ENCODE measurements around the gene PRKACB. TPM values are rescaled to one million over a fixed set of nuclear protein-coding genes. Genes with fewer than 3 reads are reported as not detected.

The PRKACB gene
- total RNA-seq, 1 experiment from 2014 or later: 6.1 TPM

DNA sequence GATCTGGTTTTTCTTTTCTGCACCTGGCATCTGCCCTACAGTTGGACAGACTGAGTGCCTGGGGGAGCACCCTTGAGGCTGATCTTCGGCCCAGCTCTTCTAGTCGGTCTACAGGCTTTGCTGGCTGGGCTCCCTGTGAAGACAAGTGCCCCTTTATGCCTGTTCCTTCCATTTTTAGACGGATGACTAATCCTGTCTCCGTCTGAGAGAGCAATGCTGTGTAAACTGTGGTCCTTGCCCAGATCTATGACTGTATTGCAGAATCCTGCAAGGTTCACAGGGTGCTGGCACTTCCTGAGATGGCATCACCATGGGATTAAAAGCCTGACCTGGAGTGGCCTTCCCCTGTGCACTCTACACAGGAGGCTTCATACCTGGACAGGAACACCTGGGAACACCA is 109.8 kb downstream of the PRKACB start:
- DNase-seq (ENCODE audit: low read depth): peak; percentile 73
- in situ Hi-C loops (cut with HindIII; ENCODE audit: low pct_unique_long_range_greater_than_20kb, low sequenced_read_pairs): no loop called here

DNA sequence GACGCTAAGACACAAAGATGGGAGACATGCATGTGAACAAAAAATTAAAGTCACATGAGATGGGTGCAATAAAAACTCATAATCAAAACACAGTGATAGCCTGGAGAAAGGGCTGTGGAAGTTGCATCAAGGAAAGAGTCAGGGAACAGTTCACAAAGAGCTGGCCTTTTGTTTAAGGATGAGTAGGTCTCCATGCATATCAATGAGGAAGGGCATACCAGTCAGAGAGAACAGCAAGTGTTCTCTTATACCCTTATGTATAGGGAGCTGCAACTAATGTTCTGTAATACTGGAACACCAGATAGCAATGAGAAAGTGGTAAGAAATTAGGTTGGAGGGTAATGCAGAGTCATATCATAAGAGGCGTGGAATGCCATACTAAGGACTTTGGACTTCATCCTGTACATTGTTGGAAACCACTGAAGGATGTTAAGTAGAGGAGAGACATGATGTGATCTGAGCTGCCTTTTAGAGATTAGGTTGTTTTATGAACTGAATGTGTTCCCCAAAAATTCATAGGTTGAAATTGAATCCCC is 110.7 kb downstream of the PRKACB start:
- in situ Hi-C loops (cut with HindIII; ENCODE audit: low pct_unique_long_range_greater_than_20kb, low sequenced_read_pairs): no loop called here
- DNase-seq (ENCODE audit: low read depth): no peak

DNA sequence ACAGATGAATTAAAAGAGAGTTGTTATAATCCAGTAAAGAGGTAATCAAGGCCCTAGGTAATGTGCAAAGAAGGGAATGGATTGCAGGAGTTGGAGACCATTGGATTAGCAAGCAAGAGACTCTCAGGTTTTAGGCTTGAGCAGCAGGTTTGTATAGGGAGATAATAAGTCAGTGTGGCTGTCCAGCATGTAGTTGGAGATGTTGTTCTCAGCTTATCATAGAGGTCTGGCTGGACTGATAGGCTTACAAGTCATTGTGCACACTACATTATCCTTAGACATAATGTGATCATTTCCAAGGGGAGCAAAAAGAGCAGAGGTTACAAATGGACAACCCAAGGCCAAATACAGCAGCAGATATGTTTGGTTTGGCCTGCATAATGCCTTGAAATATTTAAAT is 111.5 kb downstream of the PRKACB start:
- DNase-seq (ENCODE audit: low read depth): no peak
- in situ Hi-C loops (cut with HindIII; ENCODE audit: low pct_unique_long_range_greater_than_20kb, low sequenced_read_pairs): no loop called here

DNA sequence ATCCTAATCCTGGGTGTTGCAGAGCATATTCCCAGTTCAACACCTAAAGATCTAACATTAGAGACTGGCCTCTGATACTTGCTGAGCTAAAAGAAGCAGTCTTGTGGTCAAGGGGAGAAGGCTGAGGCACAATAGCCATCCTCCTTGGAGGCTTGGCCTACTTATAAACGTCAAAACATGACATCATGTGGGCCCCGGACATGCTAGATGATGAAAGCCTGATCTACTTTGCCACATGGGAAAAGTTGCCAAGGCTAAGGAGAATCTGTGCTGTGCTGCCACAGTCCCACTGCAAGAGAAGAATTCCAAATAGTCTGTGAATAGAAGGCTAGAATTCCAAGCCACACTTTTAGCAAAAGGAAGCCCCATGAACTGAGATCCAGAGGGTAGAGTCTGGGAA is 113.5 kb downstream of the PRKACB start:
- in situ Hi-C loops (cut with HindIII; ENCODE audit: low pct_unique_long_range_greater_than_20kb, low sequenced_read_pairs): no loop called here
- no peak for DNase-seq (ENCODE audit: low read depth)

DNA sequence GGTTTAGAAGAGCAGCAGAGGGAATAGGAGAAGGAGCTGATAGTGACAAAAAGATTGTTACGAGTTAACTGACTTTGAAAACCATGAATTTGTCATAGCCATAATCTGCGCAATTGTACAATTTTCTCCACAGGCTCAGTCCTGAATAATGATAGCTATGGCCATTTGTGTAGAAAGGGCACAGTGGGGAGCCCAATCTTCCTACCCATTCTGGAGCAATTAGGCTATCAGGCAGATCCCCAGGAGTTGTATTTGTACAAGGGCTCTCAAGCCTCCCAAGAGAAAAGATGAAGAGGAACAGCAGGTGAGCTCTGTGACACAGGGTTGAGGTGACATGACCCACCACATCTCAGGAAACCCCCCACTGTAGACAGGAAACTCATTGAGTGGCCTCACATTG is 115.3 kb downstream of the PRKACB start:
- DNase-seq (ENCODE audit: low read depth): no peak
- in situ Hi-C loops (cut with HindIII; ENCODE audit: low pct_unique_long_range_greater_than_20kb, low sequenced_read_pairs): no loop called here

DNA sequence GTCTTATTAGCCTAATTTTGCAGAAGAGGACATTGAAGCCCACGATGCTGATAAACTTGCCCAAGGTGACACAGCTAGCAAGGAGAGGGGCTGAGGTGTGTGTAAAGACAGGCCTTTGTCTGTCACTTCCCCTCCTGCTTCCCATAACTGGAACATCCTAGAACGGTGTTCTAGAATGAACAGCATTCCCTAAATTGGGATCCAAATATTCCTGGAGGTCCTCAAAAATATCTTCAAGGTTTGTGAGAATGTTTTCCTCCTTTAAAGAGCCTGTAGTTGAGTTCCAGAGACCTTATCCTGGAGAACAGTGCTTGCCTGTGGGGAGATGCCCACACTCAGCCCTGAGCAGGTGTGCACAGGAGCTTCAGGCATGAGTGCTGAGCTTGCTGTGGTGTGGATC is 115.9 kb downstream of the PRKACB start:
- no peak for DNase-seq (ENCODE audit: low read depth)
- in situ Hi-C loops (cut with HindIII; ENCODE audit: low pct_unique_long_range_greater_than_20kb, low sequenced_read_pairs): no loop called here

DNA sequence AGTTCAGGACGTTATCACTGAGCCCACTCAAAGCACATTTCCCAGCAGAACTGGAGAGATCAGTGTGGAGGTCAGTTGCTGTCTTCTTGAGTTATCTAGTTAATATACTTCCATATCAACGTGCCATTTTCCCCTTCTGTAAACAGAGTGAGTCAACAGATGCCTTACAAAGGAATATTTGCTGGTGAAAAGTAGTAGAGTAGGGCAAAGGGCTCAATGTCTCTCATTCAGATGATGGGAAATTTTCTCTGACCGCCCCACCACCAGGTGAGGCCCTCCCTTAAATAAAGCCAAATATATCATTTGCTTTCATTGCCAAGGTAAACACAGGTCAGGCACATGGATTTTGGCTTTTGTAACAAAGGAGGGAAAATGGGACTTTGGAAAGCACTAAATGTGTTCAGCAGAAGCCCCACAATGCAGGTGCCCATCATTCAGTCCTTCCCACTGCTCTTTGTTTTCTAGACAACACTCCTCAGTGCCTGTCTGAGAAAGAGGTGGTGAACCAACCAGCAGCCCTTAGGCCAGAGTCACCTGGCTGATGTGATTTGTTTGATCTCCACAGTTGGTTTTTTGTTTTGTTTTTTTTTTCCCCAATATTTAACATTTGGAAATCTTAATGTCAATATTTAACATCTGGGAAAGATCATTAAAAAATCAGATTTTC is 116.9 kb downstream of the PRKACB start:
- in situ Hi-C loops (cut with HindIII; ENCODE audit: low pct_unique_long_range_greater_than_20kb, low sequenced_read_pairs): no loop called here
- DNase-seq (ENCODE audit: low read depth): peak; percentile 16

DNA sequence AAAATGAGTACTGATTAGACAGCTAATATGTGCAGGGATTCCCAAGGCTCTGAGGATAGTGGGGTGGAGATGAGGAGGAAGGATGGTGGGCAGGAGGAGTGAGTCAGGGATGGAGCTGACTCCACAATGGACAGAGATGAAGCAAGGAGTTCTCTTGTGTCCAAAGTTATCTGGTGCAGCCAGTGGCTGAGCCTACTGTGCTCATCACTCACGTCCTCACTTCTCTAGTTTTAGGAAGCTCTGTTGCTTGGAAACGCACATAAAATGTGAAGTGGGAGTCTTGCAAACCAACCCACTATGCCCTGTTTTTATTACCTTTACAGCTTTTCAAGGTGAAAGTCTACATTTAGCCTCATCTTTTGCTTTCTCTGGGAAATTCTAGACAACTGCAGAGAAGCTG is 120.9 kb downstream of the PRKACB start:
- in situ Hi-C loops (cut with HindIII; ENCODE audit: low pct_unique_long_range_greater_than_20kb, low sequenced_read_pairs): no loop called here
- no peak for DNase-seq (ENCODE audit: low read depth)

DNA sequence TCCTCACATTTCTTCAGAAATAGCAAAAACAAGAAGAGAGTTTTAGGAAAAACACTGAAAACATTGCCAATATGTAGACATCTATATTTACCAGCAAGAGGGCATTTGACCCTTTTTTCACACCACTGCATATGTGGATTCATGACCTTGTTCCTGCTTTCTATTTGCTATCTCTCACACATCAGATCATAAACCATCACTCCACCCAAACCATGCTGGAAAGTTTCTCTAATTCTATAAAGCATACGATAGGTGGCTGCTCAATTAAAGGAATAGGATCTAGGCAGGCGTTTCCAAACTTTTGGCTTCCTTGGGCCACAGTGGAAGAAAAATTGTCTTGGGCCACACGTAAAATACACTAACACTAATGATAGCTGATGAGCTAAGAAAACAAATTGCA is 121.8 kb downstream of the PRKACB start:
- DNase-seq (ENCODE audit: low read depth): no peak
- in situ Hi-C loops (cut with HindIII; ENCODE audit: low pct_unique_long_range_greater_than_20kb, low sequenced_read_pairs): no loop called here

DNA sequence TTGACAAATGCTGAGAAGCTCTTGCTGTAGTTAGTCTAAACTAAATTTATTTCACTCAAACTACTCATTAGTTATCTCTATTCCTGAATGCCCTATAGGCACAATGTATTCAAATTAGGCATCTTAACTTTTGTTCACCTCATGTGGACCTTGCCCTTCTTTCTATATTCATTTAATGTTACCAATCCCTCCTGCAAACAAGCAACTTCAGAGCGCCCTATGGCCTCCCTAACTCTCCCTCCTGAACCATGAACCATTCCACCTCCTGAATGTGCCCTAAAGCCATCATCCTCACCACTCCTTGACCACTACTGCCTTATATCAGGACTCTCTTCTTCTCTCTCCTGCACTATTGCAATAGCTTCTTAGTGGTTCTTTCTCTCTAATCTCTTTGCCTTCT is 122.7 kb downstream of the PRKACB start:
- no peak for DNase-seq (ENCODE audit: low read depth)
- in situ Hi-C loops (cut with HindIII; ENCODE audit: low pct_unique_long_range_greater_than_20kb, low sequenced_read_pairs): no loop called here

DNA sequence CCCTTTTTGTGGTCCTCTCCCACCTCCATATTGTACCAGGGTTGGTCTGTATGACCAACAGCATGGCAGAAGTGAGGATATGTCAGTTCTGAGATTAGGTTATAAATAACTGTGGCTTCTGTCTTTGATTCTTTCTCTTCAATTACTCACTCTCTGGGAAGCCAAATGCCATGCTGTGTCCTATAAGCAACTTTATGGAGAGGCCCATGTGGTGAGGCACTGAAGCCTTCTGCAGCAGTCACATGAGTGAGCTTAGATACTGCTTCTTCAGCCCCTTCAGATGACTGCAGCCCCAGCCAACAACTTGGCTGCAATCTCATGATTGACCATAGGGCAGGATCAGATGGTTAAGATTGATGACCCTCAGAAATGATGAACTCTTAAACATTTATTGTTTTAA is 123.4 kb downstream of the PRKACB start:
- no peak for DNase-seq (ENCODE audit: low read depth)
- in situ Hi-C loops (cut with HindIII; ENCODE audit: low pct_unique_long_range_greater_than_20kb, low sequenced_read_pairs): no loop called here

DNA sequence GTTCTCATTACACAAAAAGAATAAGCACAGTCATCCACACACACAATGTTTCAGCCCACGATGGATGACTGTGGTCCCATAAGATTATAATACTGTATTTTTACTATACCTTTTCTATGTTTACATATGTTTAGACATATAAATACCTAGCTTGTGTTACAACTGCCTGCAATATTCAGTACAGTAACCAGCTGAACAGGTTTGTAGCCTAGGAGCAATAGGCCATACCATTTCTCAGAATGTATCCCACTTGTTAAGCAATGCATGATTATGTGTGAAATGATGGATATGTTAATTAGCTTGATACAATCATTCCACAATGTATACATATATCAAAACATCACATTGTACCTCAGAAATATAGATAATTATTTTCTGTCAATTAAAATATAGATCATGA is 124.3 kb downstream of the PRKACB start:
- no peak for DNase-seq (ENCODE audit: low read depth)
- in situ Hi-C loops (cut with HindIII; ENCODE audit: low pct_unique_long_range_greater_than_20kb, low sequenced_read_pairs): no loop called here

DNA sequence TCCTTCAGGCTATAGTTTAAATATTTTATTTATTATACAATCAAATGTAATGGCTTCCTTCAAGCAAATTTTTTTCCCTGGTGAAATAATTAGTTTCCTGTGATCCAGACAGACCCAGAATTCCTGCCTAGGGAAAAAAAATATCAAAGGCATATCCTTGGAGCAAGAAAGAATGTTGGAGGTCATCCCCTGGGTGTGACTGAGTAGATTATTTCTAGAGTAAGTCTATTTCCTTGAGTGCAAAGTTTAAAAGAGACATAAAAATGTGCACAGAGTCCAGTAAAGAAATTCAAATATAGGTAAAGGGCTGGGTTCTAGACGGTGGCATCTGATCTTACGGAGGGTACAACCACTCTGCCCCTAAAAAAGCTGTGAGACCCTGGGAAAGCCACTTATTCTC is 125.2 kb downstream of the PRKACB start:
- in situ Hi-C loops (cut with HindIII; ENCODE audit: low pct_unique_long_range_greater_than_20kb, low sequenced_read_pairs): no loop called here

DNA sequence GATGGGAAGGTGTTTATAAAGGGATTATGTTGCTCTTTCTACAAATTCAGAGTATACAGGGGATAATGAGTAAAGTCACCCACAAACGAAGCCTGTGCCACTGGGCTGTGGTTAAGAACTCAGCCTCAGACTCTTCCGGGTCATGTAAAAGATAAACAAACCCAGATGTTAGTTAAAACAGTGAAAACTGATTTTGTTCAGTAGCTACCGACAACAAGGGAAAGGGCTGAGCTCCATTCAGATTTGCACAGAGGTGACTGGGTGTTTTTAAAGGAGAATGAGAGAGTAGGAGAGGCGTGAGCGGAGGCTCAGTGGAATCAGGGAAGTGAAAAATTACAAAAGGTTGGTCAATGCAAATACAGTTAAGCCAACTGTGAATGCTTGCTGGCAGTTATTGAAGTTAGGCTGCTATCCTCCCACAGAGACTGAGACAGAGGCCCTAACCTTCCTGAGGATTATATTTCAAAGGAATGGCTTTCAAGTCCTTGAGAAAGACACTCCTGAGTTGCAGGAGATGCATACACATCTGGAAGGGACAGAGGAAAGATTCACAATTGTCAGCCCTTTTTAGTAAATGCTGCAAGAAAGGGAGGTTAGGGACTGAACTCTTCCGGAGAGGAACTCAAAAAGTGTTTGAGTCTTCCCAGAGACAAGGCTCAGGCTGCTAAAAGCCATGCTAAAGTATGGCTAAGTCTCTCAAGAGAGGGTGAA is 127.5 kb downstream of the PRKACB start:
- no peak for DNase-seq (ENCODE audit: low read depth)
- in situ Hi-C loops (cut with HindIII; ENCODE audit: low pct_unique_long_range_greater_than_20kb, low sequenced_read_pairs): no loop called here

More for the DNA sequence above, 125.2 kb downstream of the PRKACB start:
- DNase-seq (ENCODE audit: low read depth): no peak

DNA sequence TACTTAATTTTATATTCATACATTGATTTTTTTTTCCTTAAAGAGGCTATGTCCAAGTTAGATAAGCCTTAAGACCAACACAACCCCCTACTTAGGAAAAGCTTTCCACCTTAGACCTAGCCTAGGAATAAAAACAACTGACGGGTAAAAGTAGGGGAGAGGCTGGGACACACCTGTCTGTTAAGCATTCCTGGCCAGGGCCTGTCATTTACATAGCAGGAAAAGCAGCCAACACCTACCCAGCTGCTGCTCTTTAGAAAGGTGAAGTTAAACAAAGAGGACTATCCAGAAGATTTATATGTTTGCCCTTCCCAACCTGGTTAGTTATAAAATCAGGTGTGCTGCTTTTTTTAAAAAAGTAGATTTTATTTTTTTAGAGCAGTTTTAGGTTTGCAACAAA is 128.3 kb downstream of the PRKACB start:
- no peak for DNase-seq (ENCODE audit: low read depth)
- in situ Hi-C loops (cut with HindIII; ENCODE audit: low pct_unique_long_range_greater_than_20kb, low sequenced_read_pairs): no loop called here

DNA sequence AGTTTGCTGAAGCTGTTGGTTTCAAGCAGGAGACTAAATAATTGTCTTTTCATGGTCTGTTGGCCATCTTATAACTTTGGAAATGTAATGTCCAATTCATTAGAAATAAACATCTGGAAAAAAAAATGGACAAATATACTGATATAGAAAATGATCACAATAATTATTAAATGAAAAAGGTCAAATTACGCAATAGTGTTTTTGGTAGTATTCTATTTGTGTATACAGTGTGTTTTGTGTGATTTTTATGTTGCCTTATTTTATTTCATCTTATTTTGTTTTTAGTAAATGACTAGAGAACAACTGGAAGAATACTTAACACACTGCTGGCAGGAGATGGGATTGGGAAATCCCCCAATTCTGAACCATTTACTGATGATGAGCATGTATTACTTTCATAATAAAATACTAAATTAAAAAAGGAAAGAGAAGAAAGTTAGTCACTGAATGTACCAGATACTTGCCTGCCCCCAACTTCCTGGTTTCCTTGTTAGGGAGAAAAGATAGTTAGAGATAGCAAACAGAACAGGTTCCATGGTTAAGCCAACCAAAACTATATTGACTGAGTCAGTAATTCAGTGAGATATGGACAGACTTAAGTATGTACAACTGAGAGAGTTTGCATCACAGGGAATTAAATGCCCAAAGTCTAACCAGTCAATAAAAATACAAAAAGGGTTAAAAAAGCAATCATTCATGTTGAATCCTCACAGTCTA is 133.4 kb downstream of the PRKACB start:
- in situ Hi-C loops (cut with HindIII; ENCODE audit: low pct_unique_long_range_greater_than_20kb, low sequenced_read_pairs): no loop called here
- no peak for DNase-seq (ENCODE audit: low read depth)

DNA sequence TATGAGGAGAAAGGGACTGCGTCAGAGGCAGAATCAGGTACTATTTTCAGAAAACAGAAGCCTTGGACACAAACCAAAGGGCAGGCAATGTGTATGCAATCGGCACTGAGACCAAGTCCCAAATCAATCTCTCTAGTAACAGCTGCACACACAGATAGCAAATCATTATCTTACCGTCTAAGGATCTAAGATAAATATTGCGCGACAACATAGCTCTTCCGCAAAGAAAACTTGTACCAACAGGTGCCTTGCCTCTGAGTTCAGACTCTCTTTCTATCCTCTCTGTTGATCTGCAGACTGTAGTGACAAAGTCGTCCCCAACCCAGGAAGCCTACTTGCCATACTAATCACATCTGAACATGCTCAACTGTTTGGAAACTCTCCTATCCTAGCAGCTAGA is 134.8 kb downstream of the PRKACB start:
- in situ Hi-C loops (cut with HindIII; ENCODE audit: low pct_unique_long_range_greater_than_20kb, low sequenced_read_pairs): no loop called here

DNA sequence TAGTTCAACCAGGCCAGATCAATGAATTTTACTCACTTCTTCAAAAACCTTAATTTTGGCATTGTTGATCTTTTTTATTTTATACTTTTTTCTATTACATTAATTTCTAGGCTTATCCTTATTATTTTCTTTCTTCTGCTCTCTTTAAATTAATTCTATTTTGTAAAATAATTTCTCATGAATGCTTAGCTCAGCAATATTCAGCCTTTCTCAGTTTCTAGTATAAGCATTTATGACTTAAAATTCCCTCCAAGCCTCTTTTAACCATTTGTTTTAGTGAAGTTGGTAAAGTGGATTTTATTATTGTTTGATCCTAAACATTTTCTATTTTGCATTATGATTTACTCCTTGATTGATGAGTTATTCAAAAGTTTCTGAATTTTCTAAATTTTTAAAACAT is 136.8 kb downstream of the PRKACB start:
- in situ Hi-C loops (cut with HindIII; ENCODE audit: low pct_unique_long_range_greater_than_20kb, low sequenced_read_pairs): no loop called here
- no peak for DNase-seq (ENCODE audit: low read depth)

More for the DNA sequence above, 134.8 kb downstream of the PRKACB start:
- no peak for DNase-seq (ENCODE audit: low read depth)

DNA sequence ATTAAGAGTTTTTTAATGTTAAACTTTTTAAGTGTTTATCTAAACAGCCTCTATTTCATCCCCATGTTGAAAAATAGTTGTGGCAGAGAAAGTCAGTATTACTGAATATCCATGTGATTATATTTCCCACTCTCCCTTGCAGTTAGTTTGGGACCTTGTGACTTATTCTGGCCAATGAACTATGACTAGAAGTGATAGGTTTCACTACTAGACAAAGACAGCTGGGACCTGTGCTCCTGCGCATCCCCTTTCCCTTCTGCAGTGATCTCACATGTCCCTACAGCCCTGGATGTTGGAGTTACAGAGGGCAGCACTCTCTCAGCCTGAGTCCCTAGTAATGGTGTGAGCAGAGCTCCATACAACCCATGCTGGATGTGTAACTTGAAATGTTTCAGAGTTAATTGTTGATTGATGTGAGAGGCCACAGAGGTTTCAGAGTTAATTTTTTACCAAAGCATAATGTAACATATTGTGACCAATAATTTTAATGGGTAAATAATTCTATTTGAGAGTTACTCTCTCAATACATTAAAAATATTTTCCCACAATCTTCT is 138.8 kb downstream of the PRKACB start:
- DNase-seq (ENCODE audit: low read depth): no peak
- in situ Hi-C loops (cut with HindIII; ENCODE audit: low pct_unique_long_range_greater_than_20kb, low sequenced_read_pairs): no loop called here

All from Caki2 (cell line).